ENCODE measurements around the gene GSG1L.

The GSG1L gene

GRCh38 chr16:27841061-27841801 is 222.3 kb downstream of the GSG1L start:
- DNase-seq (ENCODE audit: low read depth): no peak
- H3K4me3 ChIP-seq (ENCODE audit: low read depth, low read length): no peak overlapping the region

- no peak for DNase-seq (ENCODE audit: low read depth)
- H3K4me3 ChIP-seq (ENCODE audit: low read depth, low read length): no peak overlapping the region
Observed at GRCh38 chr16:27840311-27841060, 223.0 kb downstream of the GSG1L start.

GRCh38 chr16:27839419-27839818 is 224.1 kb downstream of the GSG1L start:
- H3K4me3 ChIP-seq (ENCODE audit: low read depth, low read length): no peak overlapping the region
- DNase-seq (ENCODE audit: low read depth): no peak

DNA sequence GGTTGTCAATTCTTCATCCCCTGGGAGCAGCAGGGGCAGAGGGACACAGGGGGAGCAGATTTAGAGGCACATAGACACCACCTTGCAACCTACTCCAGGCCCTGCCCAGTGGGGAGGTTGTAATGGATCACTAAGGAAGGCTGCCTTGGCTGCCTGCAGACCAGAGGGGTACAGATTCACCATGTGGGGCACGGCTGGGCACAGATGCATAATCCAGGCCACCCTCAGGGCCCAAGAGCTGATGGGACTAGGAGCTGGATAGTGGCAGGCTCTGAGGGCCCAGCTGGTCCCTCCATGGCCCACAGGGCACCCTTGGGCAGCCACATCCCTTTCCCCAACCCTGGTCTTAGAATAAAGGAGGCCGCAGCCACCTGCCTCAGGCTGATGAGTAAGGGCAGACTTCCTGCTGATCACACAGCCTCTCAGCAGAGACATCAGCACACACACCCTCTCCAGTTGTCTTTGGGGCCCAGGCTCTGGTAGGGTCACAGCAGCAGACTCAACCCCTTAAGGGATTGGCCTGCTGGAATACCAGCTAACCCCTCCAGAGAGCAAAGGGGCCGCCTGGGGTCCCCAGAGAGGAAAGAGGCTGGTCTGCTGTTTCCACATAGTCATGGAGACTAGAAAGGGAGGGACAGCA is 224.9 kb downstream of the GSG1L start:
- no peak overlapping the region for H3K4me3 ChIP-seq (ENCODE audit: low read depth, low read length)
- DNase-seq (ENCODE audit: low read depth): no peak

GRCh38 chr16:27829975-27830374 is 233.5 kb downstream of the GSG1L start:
- DNase-seq (ENCODE audit: low read depth): no peak
- H3K4me3 ChIP-seq (ENCODE audit: low read depth, low read length): no peak overlapping the region

GRCh38 chr16:27828671-27829070 is 234.8 kb downstream of the GSG1L start:
- H3K4me3 ChIP-seq (ENCODE audit: low read depth, low read length): no peak overlapping the region
- no peak for DNase-seq (ENCODE audit: low read depth)

- no peak for DNase-seq (ENCODE audit: low read depth)
- H3K4me3 ChIP-seq (ENCODE audit: low read depth, low read length): no peak overlapping the region
Observed at GRCh38 chr16:27827765-27828164, 235.7 kb downstream of the GSG1L start.

DNA sequence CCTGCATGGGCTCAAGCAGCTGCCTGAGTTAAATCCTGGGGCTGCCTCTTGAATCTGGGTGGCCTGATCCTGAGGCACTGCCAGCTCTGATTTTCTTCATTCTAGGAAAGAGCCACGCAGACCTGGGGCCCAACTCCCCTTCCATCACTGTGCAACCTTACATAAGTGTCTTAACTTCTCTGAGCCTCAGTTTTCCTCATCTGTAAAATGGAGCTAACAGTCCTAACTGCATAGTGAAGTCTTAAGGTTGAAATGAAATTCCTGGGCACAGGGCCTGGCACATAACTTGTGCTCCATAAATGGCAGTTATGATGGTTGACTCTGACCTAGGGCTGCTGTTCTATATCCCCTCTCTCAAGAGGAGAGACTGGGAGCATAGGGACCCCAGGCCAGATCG is 236.6 kb downstream of the GSG1L start:
- no peak for DNase-seq (ENCODE audit: low read depth)
- no peak overlapping the region for H3K4me3 ChIP-seq (ENCODE audit: low read depth, low read length)

DNA sequence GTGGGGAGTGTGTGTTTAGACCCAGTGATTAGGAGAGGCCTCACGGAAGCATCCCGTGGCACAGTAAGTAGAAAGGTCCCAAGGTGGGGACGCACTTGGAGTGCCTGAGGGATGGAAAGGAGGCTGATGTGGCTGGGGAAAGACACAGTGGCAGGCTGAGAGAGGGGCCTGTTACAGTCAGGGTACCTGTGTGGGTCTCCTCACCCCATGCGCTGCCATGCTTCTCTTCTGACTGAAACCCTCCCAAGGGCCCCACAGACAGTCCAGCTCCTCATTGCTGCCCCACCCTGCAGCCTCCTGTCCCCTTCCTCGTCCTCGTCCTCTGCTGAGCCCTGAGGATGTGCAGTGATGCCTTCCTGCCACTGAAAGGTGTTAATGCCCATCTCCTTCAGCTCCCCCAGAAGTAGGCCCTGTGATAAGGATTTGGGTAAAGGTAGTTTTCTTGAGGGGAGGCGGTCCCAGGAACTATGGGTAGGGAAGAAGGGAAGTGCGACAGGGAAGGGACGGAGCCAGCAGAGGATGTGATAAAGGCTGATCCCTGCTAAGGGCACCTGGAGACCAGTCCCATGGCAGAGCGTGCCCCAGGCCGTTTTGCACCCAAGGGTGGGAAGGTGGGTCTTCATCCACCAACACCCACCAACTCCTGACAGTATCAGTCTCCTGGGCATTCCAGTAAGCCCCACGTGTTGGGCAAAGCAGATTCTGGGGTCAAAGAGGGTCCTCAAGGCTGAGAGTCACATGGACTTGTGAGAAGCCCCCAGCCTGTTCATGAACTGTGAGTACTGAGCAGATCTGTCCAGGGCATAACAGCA is 237.2 kb downstream of the GSG1L start:
- H3K4me3 ChIP-seq (ENCODE audit: low read depth, low read length): no peak overlapping the region
- no peak for DNase-seq (ENCODE audit: low read depth)

GRCh38 chr16:27824786-27825185 is 238.7 kb downstream of the GSG1L start:
- DNase-seq (ENCODE audit: low read depth): no peak
- H3K4me3 ChIP-seq (ENCODE audit: low read depth, low read length): no peak overlapping the region

DNA sequence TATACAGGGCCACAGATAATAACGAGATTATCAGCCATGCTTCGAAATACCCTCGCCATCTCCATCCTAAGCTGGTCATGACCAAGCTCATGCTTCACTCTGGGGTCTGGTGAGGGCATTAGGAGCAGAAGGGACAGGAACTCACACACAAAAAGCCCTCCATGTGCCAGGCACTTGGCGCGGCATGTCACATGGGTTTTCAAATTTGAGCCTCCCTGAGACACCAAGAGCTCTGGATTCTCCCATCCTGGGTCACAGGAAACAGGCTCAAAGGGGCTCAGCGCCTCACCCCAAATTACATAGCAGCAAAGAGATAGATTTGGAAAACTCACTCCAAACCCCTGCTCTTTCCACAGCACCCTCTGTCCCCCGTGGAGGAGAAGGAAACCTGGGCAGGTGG is 239.5 kb downstream of the GSG1L start:
- no peak overlapping the region for H3K4me3 ChIP-seq (ENCODE audit: low read depth, low read length)
- no peak for DNase-seq (ENCODE audit: low read depth)

GRCh38 chr16:27823421-27823820 is 240.1 kb downstream of the GSG1L start:
- DNase-seq (ENCODE audit: low read depth): no peak
- H3K4me3 ChIP-seq (ENCODE audit: low read depth, low read length): no peak overlapping the region

GRCh38 chr16:27822996-27823395 is 240.5 kb downstream of the GSG1L start:
- H3K4me3 ChIP-seq (ENCODE audit: low read depth, low read length): no peak overlapping the region
- no peak for DNase-seq (ENCODE audit: low read depth)

GRCh38 chr16:27822529-27822928 is 241.0 kb downstream of the GSG1L start:
- H3K4me3 ChIP-seq (ENCODE audit: low read depth, low read length): no peak overlapping the region
- no peak for DNase-seq (ENCODE audit: low read depth)

GRCh38 chr16:27820646-27821345 is 242.7 kb downstream of the GSG1L start:
- no peak overlapping the region for H3K4me3 ChIP-seq (ENCODE audit: low read depth, low read length)
- DNase-seq (ENCODE audit: low read depth): no peak

DNA sequence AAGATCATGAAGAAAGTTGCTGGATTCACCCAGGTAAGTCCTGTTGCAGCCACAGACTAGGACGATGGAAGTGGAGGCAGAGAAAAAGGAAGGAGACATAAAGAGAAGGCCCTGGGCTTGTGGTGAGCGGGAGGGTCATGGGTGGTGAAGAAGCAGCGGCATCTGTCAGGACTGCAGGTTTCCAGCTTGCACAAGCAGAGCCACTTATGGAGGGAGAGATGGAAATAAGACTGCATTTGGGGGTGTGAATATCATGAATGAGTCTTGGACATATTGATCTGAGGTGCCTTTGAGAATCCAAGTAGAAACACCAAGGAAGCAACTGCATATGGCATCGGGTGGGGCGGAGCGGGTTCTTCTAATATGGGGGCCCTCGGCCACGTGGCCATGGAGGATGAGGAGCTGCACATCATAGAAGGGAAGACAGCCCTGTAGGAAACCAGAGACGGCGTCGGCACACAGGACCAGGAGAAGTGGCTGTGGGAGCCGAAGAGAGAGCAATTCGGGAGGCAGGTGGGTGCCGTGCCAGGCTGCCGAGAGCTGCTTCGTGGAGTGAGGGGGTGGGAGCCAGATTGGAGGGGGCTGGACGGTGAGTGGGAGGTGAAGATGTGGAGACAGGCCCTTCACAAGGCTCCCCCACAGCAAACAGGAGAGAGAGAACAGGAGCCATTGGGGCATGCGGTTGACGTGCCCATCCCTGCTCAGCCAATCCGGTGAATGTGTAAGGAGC is 243.5 kb downstream of the GSG1L start:
- no peak overlapping the region for H3K4me3 ChIP-seq (ENCODE audit: low read depth, low read length)
- no peak for DNase-seq (ENCODE audit: low read depth)

DNA sequence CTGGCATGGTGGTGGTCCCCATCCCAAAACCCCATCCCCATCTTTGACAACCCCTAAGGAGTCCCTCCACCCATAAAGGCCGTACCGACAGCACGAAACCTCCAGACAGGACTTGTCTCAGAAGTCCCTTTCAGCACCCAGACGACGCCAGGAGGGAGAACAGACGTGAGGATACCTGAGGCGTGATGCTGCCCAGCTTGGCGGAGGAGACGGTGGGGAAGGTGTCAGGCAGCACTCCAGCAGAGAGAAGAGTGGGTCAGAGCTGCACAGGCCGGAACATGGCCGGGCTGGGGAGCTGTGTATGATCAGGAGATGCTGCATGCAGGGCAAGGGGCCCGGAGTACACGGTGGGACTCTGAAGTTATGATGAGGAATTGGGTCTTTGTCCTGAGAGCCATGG is 244.2 kb downstream of the GSG1L start:
- H3K4me3 ChIP-seq (ENCODE audit: low read depth, low read length): no peak overlapping the region
- DNase-seq (ENCODE audit: low read depth): no peak

- H3K4me3 ChIP-seq (ENCODE audit: low read depth, low read length): no peak overlapping the region
- DNase-seq (ENCODE audit: low read depth): no peak
Observed at GRCh38 chr16:27818246-27818645, 245.3 kb downstream of the GSG1L start.

DNA sequence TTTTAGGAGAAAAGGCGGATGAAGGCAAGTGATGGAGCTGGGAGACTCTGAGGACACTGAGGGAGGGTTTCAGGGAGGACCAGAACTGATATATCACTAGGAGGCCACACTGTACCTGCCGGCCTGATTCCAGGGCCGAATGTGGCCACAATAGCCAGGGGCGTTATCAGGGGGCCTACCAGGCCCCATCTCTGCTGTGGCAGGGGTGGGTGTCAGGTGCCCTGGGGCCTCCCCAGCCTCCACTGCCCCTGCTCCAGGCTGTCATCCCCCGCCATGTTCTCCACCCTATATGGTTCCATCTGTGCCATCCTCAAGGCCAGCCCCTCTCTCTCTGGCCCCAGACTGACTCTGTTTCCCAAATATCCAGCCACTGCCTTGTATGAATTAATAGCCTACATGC is 246.5 kb downstream of the GSG1L start:
- DNase-seq (ENCODE audit: low read depth): no peak
- no peak overlapping the region for H3K4me3 ChIP-seq (ENCODE audit: low read depth, low read length)
